HG03521 (cell line): ENCODE results near the gene SLC28A1.

ENCODE experiments used
- ATAC-seq: cut with Tn5 transposase; IDR thresholded peaks from one replicate; pipeline ENCODE4 v1.9.1; 2021; ENCODE audit warnings: mild to moderate bottlenecking, moderate library complexity; ENCODE audit not compliant: unreplicated experiment

SLC28A1 gene

GRCh38 chr15:84883466-84883865, 996 bp upstream of the SLC28A1 start:
- no peak for ATAC-seq

GRCh38 chr15:84885801-84886200, 1.3 kb downstream of the SLC28A1 start:
- no peak for ATAC-seq

GRCh38 chr15:84886211-84886983, 1.9 kb downstream of the SLC28A1 start:
- no peak for ATAC-seq

- ATAC-seq = no peak
These were observed 2.5 kb downstream of the SLC28A1 start for GRCh38 chr15:84886984-84887299.

GRCh38 chr15:84887938-84888337, 3.5 kb downstream of the SLC28A1 start:
- no peak for ATAC-seq

- ATAC-seq = no peak
These were observed 4.2 kb downstream of the SLC28A1 start for GRCh38 chr15:84888639-84889038.

- no peak for ATAC-seq
These were observed 5.0 kb downstream of the SLC28A1 start for GRCh38 chr15:84889313-84889990.

- ATAC-seq = no peak
These were observed 5.7 kb downstream of the SLC28A1 start for GRCh38 chr15:84889991-84890669.

GRCh38 chr15:84890670-84891162, 6.3 kb downstream of the SLC28A1 start:
- no peak for ATAC-seq

- ATAC-seq = no peak
These were observed 6.9 kb downstream of the SLC28A1 start for GRCh38 chr15:84891339-84891738.

GRCh38 chr15:84892786-84893307, 8.4 kb downstream of the SLC28A1 start:
- no peak for ATAC-seq

GRCh38 chr15:84893607-84894006, 9.1 kb downstream of the SLC28A1 start:
- no peak for ATAC-seq

- ATAC-seq = no peak
These were observed 10.4 kb downstream of the SLC28A1 start for GRCh38 chr15:84894736-84895425.

- ATAC-seq = no peak
These were observed 14.3 kb downstream of the SLC28A1 start for GRCh38 chr15:84898761-84899160.

GRCh38 chr15:84899750-84900149, 15.3 kb downstream of the SLC28A1 start:
- ATAC-seq = no peak

- ATAC-seq = no peak
These were observed 17.1 kb downstream of the SLC28A1 start for GRCh38 chr15:84901540-84901939.

- ATAC-seq = no peak
These were observed 19.3 kb downstream of the SLC28A1 start for GRCh38 chr15:84903751-84904150.

GRCh38 chr15:84904419-84904818, 20.0 kb downstream of the SLC28A1 start:
- no peak for ATAC-seq

GRCh38 chr15:84905016-84905916, 20.8 kb downstream of the SLC28A1 start:
- ATAC-seq = no peak

- ATAC-seq = no peak
These were observed 23.3 kb downstream of the SLC28A1 start for GRCh38 chr15:84907731-84908130.
